Skin of body (tissue), 2 donors: ENCODE data around the gene HERC6. TPM values are rescaled to one million over a fixed set of nuclear protein-coding genes. Genes with fewer than 3 reads are reported as not detected.

ENCODE experiments used
- small RNA-seq: library from RNA; depleted of rRNA; stranded (forward); fragments of <200 nt; gene quantifications from one replicate; pipeline ENCODE3, GENCODE V24; 2014; ENCODE audit warnings: low replicate concordance
- total RNA-seq: library from RNA; depleted of rRNA; stranded (reverse); fragments of >200 nt; gene quantifications from one replicate; pipeline ENCODE4 v1.2.3, GENCODE V29; 2014

The HERC6 gene
- total RNA-seq, 1 donor from 2014 or later: 4.9 TPM

Small RNA genes lying within 50 kb of the gene (small RNA-seq; reads per million reads assigned to genes)
- gene RF00019: not detected

Other genes with a start within 250 kb of the HERC6 start
- 7.0 TPM for gene ABCG2, start 220.2 kb upstream of the HERC6 start, total RNA-seq
- 34.2 TPM for gene PPM1K, start 94.3 kb upstream of the HERC6 start, total RNA-seq
- 2.1 TPM for gene HERC5, start 78.3 kb downstream of the HERC6 start, total RNA-seq
- gene PYURF, start 144.9 kb downstream of the HERC6 start, total RNA-seq: 57.6 TPM
- gene HERC3, start 213.6 kb downstream of the HERC6 start, total RNA-seq: 26.1 TPM